ENCODE measurements around the gene TEX48.

The TEX48 gene

GRCh38 chr9:114681594-114682332 is at the start of gene TEX48:
Gene TEX48, minus strand, starts transcription at chr9:114682192. Its CDS starts 10,469 bp downstream, at chr9:114671723.
- DNase-seq (ENCODE audit: low read depth in 2 of 2), result peak; percentile 79 to 83

GRCh38 chr9:114731701-114732100 is 49.7 kb upstream of the TEX48 start:
- DNase-seq (ENCODE audit: low read depth in 2 of 2), result no peak

GRCh38 chr9:114729706-114730105 is 47.7 kb upstream of the TEX48 start:
- no peak for DNase-seq (ENCODE audit: low read depth in 2 of 2)

GRCh38 chr9:114725930-114726329 is 43.9 kb upstream of the TEX48 start:
- DNase-seq (ENCODE audit: low read depth in 2 of 2), result no peak

- DNase-seq (ENCODE audit: low read depth in 2 of 2), result no peak
Measured at GRCh38 chr9:114724744-114725143, 42.8 kb upstream of the TEX48 start.

GRCh38 chr9:114723931-114724330 is 41.9 kb upstream of the TEX48 start:
- DNase-seq (ENCODE audit: low read depth in 2 of 2), result no peak

GRCh38 chr9:114722937-114723620 is 41.1 kb upstream of the TEX48 start:
- no peak for DNase-seq (ENCODE audit: low read depth in 2 of 2)

GRCh38 chr9:114722081-114722621 is 40.2 kb upstream of the TEX48 start:
- DNase-seq (ENCODE audit: low read depth in 2 of 2), result no peak

GRCh38 chr9:114721491-114722079 is 39.6 kb upstream of the TEX48 start:
- no peak for DNase-seq (ENCODE audit: low read depth in 2 of 2)

- DNase-seq (ENCODE audit: low read depth in 2 of 2), result no peak
Measured at GRCh38 chr9:114720086-114720676, 38.2 kb upstream of the TEX48 start.

- no peak for DNase-seq (ENCODE audit: low read depth in 2 of 2)
Measured at GRCh38 chr9:114719290-114719689, 37.3 kb upstream of the TEX48 start.

- DNase-seq (ENCODE audit: low read depth in 2 of 2), result peak; percentile 89 to 95
Measured at GRCh38 chr9:114718801-114719221, 36.8 kb upstream of the TEX48 start.

- DNase-seq (ENCODE audit: low read depth in 2 of 2), result no peak
Measured at GRCh38 chr9:114717908-114718486, 36.0 kb upstream of the TEX48 start.

- no peak for DNase-seq (ENCODE audit: low read depth in 2 of 2)
Measured at GRCh38 chr9:114709636-114710035, 27.6 kb upstream of the TEX48 start.

GRCh38 chr9:114706711-114707110 is 24.7 kb upstream of the TEX48 start:
- no peak for DNase-seq (ENCODE audit: low read depth in 2 of 2)

GRCh38 chr9:114701988-114702387 is 20.0 kb upstream of the TEX48 start:
- no peak for DNase-seq (ENCODE audit: low read depth in 2 of 2)

- DNase-seq (ENCODE audit: low read depth in 2 of 2), result peak in 1 of 2 donors; percentile 38
Measured at GRCh38 chr9:114697951-114698351, 16.0 kb upstream of the TEX48 start.

- peak; percentile 64 to 75 for DNase-seq (ENCODE audit: low read depth in 2 of 2)
Measured at GRCh38 chr9:114696814-114697544, 15.0 kb upstream of the TEX48 start.

- DNase-seq (ENCODE audit: low read depth in 2 of 2), result no peak
Measured at GRCh38 chr9:114695948-114696347, 14.0 kb upstream of the TEX48 start.

GRCh38 chr9:114694719-114695269 is 12.8 kb upstream of the TEX48 start:
- no peak for DNase-seq (ENCODE audit: low read depth in 2 of 2)

GRCh38 chr9:114694146-114694545 is 12.2 kb upstream of the TEX48 start:
- DNase-seq (ENCODE audit: low read depth in 2 of 2), result no peak

Data from stimulated activated CD4-positive, alpha-beta T cell treated with anti-CD3 and anti-CD28 coated beads, Interleukin-15, amount 100 ng/mL, for 48 hours (primary cell).